Heart left ventricle (tissue), 13 donors: ENCODE measurements around the gene GALNT9.
"Not testable (repeated sequence)": the region's sequence is repeated elsewhere in the genome, so short reads cannot be mapped to it uniquely, and the experiment has no call there.

Experiments
- CTCF ChIP-seq, 12 donors: fragments of 200-600 bp; sonication (generic) in 4 of 12; IDR thresholded peaks; one replicate each; pipeline versions ENCODE4 v1.5.0 to v1.8.0; 2018 to 2022; ENCODE audit warnings: antibody characterized with exemption in 12 of 12, mild to moderate bottlenecking in 5 of 12
- POLR2A ChIP-seq, 2 donors: fragments of 450-650 bp; IDR thresholded peaks; one replicate each; pipeline ENCODE4 v1.6.1; 2017; ENCODE audit warnings: antibody characterized with exemption in 2 of 2, mild to moderate bottlenecking in 2 of 2, moderate library complexity in 2 of 2
- donor health status: ischemic (EF 13 %, LVEDD 7.1; RV severe dilation, severe dysfunction).
- donor health status: DM: no; HTN: yes; CAD: no.
- donor health status: DM: no; HTN: no; CAD: no.
- donor health status: ischemic (EF 25% LVEDD 6.9; RV normal size, moderate dysfunction).
- donor health status: ischemic (EF 25% LVEDD 5.7; RV mildly dilated, moderate dysfunction).
- donor health status: ischemic (EF 35%, LVEDD 5.7; RV mildly dilated, moderate dysfunction).
- donor health status: nonischemic (EF 11% LVEDD 7.7; RV severe dilation, severe dysfunction).
- donor health status: DM: yes; HTN: yes; CAD: no.
- donor health status: PGD.
- donor health status: ischemic (EF 29% LVEDD 5.4; RV normal size, mild dysfunction).
- donor health status: nonischemic (EF 23%, LVEDD 6.1; RV moderate dilation, normal function).

- not testable (repeated sequence) for TF ChIP-seq CTCF, POLR2A (IDR thresholded peaks at IDR 0.05)
These were observed 134.1 kb downstream of the GALNT9 start for GRCh38 chr12:132195242-132195641.
